ENCODE results near the gene SPATA9.
"Not testable (repeated sequence)": the region's sequence is repeated elsewhere in the genome, so short reads cannot be mapped to it uniquely, and the experiment has no call there.

The SPATA9 gene

DNA sequence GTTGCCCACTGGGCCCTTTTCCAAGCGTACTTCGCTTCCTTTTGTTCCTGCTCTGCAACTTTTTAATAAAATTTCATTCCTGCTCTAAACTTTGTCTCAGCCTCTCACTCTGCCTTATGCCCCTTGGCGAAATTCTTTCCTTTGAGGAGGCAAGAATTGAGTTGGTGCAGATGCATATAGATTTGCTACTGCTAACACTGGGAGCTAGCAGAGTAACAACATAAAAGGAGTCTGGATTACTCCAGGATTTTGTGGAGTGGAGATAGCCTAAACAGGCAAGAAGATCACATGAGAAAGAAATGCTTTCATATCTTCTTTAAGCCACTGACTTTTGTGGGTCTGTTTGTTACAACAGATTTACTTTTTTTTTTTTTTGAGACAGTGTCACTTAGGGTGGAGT, 49.1 kb downstream of the SPATA9 start:
- no peaks in the 10 kb centered on the region for H3K79me2 ChIP-seq (ENCODE audit: control insufficient read depth, low read length)
- no peaks in the 10 kb centered on the region for H3K9me2 ChIP-seq (replicated peaks; ENCODE audit: control insufficient read depth, low read length)
- TF ChIP-seq EZH2phosphoT487 (IDR thresholded peaks at IDR 0.05; ENCODE audit: borderline replicate concordance, low read length) = no peak
- TF ChIP-seq, protein P1, sequence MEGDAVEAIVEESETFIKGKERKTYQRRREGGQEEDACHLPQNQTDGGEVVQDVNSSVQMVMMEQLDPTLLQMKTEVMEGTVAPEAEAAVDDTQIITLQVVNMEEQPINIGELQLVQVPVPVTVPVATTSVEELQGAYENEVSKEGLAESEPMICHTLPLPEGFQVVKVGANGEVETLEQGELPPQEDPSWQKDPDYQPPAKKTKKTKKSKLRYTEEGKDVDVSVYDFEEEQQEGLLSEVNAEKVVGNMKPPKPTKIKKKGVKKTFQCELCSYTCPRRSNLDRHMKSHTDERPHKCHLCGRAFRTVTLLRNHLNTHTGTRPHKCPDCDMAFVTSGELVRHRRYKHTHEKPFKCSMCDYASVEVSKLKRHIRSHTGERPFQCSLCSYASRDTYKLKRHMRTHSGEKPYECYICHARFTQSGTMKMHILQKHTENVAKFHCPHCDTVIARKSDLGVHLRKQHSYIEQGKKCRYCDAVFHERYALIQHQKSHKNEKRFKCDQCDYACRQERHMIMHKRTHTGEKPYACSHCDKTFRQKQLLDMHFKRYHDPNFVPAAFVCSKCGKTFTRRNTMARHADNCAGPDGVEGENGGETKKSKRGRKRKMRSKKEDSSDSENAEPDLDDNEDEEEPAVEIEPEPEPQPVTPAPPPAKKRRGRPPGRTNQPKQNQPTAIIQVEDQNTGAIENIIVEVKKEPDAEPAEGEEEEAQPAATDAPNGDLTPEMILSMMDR (IDR thresholded peaks at IDR 0.05; ENCODE audit: low read depth, low read length, poor library complexity, severe bottlenecking) = no peak
- no peak overlapping the region for H3K27ac ChIP-seq (ENCODE audit: low read depth, low read length)
- no peak overlapping the region for H3K4me2 ChIP-seq (ENCODE audit: low read length)
- H3F3A ChIP-seq (ENCODE audit: control insufficient read depth, insufficient read depth) = no peaks in the 10 kb centered on the region
- H3K4me3 ChIP-seq (ENCODE audit: low read length) = no peak overlapping the region
- H3K9me3 ChIP-seq (ENCODE audit: control insufficient read depth, insufficient read depth, low read length) = no peaks in the 10 kb centered on the region
- H3K36me3 ChIP-seq (ENCODE audit: control insufficient read depth, low read length) = no peaks in the 10 kb centered on the region
- H4K20me1 ChIP-seq (ENCODE audit: control insufficient read depth, insufficient read depth, low read depth, low read length) = no peaks in the 10 kb centered on the region
- peaks cover 8% of the 10 kb centered on the region for H3K4me1 ChIP-seq (ENCODE audit: control insufficient read depth, low read length)
- peaks cover 9% of the 10 kb centered on the region for H3K27me3 ChIP-seq (ENCODE audit: control insufficient read depth, low read length)

GRCh38 chr5:95632942-95633341, 49.8 kb downstream of the SPATA9 start:
- H3K27ac ChIP-seq (ENCODE audit: low read depth, low read length); H3K79me2 ChIP-seq (ENCODE audit: control insufficient read depth, low read length); H3K9me3 ChIP-seq (ENCODE audit: control insufficient read depth, insufficient read depth, low read length); H3F3A ChIP-seq (ENCODE audit: control insufficient read depth, insufficient read depth); H3K4me2 ChIP-seq (ENCODE audit: low read length); H3K36me3 ChIP-seq (ENCODE audit: control insufficient read depth, low read length); H3K4me1 ChIP-seq (ENCODE audit: control insufficient read depth, low read length); H3K4me3 ChIP-seq (ENCODE audit: low read length); H3K9me2 ChIP-seq (replicated peaks; ENCODE audit: control insufficient read depth, low read length); H3K27me3 ChIP-seq (ENCODE audit: control insufficient read depth, low read length); H4K20me1 ChIP-seq (ENCODE audit: control insufficient read depth, insufficient read depth, low read depth, low read length): not testable (repeated sequence)

- Histone ChIP-seq H3K9me3 (ENCODE audit: control insufficient read depth, insufficient read depth, low read length) (no peaks in the 10 kb centered on the region), H3F3A (ENCODE audit: control insufficient read depth, insufficient read depth) (no peaks in the 10 kb centered on the region), H3K36me3 (ENCODE audit: control insufficient read depth, low read length) (no peaks in the 10 kb centered on the region), H3K4me1 (ENCODE audit: control insufficient read depth, low read length) (peaks cover 8% of the 10 kb centered on the region), H3K9me2 (replicated peaks; ENCODE audit: control insufficient read depth, low read length) (no peaks in the 10 kb centered on the region), H3K4me2 (ENCODE audit: low read length) (peak overlapping the region; percentile 24; the same call in 1 of the 2 replicates), H3K27ac (ENCODE audit: low read depth, low read length) (no peak overlapping the region), H3K27me3 (ENCODE audit: control insufficient read depth, low read length) (peaks cover 4% of the 10 kb centered on the region; the same call in 1 of the 2 replicates), H4K20me1 (ENCODE audit: control insufficient read depth, insufficient read depth, low read depth, low read length) (no peaks in the 10 kb centered on the region), H3K79me2 (ENCODE audit: control insufficient read depth, low read length) (no peaks in the 10 kb centered on the region), H3K4me3 (ENCODE audit: low read length) (no peak overlapping the region)
- TF ChIP-seq EZH2phosphoT487 (IDR thresholded peaks at IDR 0.05; ENCODE audit: borderline replicate concordance, low read length) = no peak
- TF ChIP-seq, protein P1 (IDR thresholded peaks at IDR 0.05; ENCODE audit: low read depth, low read length, poor library complexity, severe bottlenecking) = no peak
Observed at GRCh38 chr5:95631991-95632675, 50.7 kb downstream of the SPATA9 start.

DNA sequence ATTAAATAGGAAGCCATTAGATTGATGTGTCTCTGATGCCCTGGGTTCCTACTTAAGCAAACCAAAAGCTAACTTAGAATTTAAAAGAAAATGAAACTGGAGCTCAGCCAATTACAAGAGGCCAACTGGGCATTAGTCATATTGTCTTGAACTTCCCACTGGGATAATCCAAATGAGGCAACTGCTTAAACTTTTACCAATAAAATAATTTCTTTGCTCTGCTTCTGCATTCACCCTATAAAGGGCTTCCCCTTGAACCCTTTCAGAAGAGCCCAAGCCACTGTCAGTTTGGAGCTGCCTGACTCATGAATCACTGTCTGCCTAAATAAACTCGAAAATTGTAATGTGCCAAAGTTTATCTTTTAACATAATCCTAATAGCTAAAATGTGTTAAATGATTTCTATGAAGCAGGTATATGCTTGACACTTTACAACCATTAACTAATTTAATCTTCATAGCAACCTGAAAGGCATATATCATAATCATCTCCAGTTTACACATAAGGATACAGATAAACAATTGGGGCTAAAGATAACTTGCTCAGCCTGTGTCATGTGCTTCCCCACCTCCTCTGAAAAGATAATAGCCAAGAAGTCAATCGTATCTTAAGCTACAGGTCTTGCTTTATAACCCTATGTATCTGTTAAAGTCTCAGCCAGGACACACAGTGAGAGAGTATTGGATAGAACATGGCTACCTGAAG, 51.4 kb downstream of the SPATA9 start:
- Histone ChIP-seq H3K4me1 (ENCODE audit: control insufficient read depth, low read length) (peaks cover 8% of the 10 kb centered on the region), H3K27me3 (ENCODE audit: control insufficient read depth, low read length) (peaks cover under 1% of the 10 kb centered on the region; the same call in 1 of the 2 replicates), H3K4me3 (ENCODE audit: low read length) (no peak overlapping the region), H3K4me2 (ENCODE audit: low read length) (no peak overlapping the region), H3K79me2 (ENCODE audit: control insufficient read depth, low read length) (no peaks in the 10 kb centered on the region), H3F3A (ENCODE audit: control insufficient read depth, insufficient read depth) (no peaks in the 10 kb centered on the region), H3K36me3 (ENCODE audit: control insufficient read depth, low read length) (no peaks in the 10 kb centered on the region), H3K27ac (ENCODE audit: low read depth, low read length) (no peak overlapping the region), H3K9me2 (replicated peaks; ENCODE audit: control insufficient read depth, low read length) (no peaks in the 10 kb centered on the region), H3K9me3 (ENCODE audit: control insufficient read depth, insufficient read depth, low read length) (no peaks in the 10 kb centered on the region), H4K20me1 (ENCODE audit: control insufficient read depth, insufficient read depth, low read depth, low read length) (no peaks in the 10 kb centered on the region)
- TF ChIP-seq EZH2phosphoT487 (IDR thresholded peaks at IDR 0.05; ENCODE audit: borderline replicate concordance, low read length) = no peak
- TF ChIP-seq, protein P1 (IDR thresholded peaks at IDR 0.05; ENCODE audit: low read depth, low read length, poor library complexity, severe bottlenecking) = no peak
